KOPT-K1 (cell line): ENCODE data around the gene UTP11.
"Not testable (repeated sequence)": the region's sequence is repeated elsewhere in the genome, so short reads cannot be mapped to it uniquely, and the experiment has no call there.

Source experiments
- H3K27ac ChIP-seq: fragments of 200-600 bp; sonication (generic); 2 replicates; pipeline ENCODE4 v1.5.1; 2016; ENCODE audit warnings: antibody characterized with exemption, mild to moderate bottlenecking, low read depth, low read length; ENCODE audit not compliant: poor library complexity, severe bottlenecking
- H3K36me3 ChIP-seq: fragments of 200-600 bp; sonication (generic); 2 replicates; pipeline ENCODE4 v1.5.1; 2017; ENCODE audit warnings: antibody characterized with exemption, mild to moderate bottlenecking, low read length, moderate library complexity; ENCODE audit not compliant: insufficient read depth
- H3K9me3 ChIP-seq: fragments of 200-600 bp; sonication (generic); 2 replicates; pipeline ENCODE4 v1.5.1; 2017; ENCODE audit warnings: antibody characterized with exemption, low read length, mild to moderate bottlenecking; ENCODE audit not compliant: insufficient read depth, poor library complexity, severe bottlenecking

The UTP11 gene, protein sequence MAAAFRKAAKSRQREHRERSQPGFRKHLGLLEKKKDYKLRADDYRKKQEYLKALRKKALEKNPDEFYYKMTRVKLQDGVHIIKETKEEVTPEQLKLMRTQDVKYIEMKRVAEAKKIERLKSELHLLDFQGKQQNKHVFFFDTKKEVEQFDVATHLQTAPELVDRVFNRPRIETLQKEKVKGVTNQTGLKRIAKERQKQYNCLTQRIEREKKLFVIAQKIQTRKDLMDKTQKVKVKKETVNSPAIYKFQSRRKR

DNA sequence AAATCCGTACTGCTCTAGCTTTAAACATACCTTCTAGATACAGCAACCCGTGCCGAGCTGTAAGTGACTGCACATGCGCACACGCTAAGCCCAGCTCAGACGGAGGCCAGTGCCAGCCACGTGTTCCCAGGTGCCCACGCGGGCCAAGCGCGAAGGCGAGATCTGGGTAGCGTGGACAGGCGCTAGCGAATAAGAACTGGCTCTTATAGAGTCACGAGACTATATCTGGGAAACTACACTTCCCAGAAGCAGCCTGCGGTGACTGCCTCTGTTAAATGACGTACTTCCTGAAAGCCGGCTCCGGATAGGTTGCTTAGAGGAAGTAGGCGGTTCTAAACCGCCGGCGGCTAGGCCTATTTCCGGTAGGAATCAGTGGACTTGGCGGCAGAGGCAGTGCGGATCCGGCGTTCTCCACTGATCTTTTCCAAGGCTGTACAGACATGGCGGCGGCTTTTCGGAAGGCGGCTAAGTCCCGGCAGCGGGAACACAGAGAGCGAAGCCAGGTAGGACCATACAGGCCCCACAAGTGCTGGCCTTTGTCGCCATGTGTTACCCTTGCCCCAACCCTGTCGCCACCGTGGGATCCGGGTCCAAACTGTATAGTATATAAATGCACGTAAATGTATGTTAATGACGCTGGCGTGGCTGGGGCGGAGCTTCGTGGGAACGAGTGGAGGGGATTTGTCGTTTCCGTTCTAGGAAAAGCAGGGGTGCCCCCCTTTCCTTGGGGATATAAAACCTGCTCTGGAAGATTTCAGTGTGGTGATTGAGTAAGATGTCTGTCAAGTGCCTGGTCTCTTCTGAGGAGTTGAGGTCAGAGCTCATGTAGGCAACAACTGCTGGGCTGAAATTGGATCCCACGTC, at the start of gene UTP11:
UTP11 (plus strand) TSS at position 372 of the 864 bp plus-strand sequence; CDS start at position 441, 69 bp downstream.
- Histone ChIP-seq H3K36me3 (peaks cover 36% of the 10 kb centered on the region), H3K27ac (peak within 1 kb of the TSS; percentile 78), H3K9me3 (no peaks in the 10 kb centered on the region)

DNA sequence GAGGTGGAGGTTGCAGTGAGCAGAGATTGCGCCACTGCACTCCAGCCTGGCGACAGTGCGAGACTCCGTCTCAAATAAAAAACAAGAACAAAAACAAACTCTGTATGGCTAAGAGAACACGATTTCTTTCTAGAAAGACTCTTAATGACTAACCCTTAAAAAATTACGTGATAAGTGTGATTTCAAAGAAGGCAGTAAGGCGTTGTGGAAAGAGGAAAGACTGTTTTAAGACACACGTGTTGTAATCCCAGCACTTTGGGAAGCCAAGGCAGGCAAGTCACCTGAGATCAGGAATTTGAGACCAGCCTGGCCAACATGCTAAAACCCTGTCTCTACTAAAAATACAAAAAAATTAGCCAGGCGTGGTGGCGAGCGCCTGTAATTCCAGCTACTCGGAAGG, 48.4 kb upstream of the UTP11 start:
- H3K36me3 ChIP-seq = peaks cover 82% of the 10 kb centered on the region

DNA sequence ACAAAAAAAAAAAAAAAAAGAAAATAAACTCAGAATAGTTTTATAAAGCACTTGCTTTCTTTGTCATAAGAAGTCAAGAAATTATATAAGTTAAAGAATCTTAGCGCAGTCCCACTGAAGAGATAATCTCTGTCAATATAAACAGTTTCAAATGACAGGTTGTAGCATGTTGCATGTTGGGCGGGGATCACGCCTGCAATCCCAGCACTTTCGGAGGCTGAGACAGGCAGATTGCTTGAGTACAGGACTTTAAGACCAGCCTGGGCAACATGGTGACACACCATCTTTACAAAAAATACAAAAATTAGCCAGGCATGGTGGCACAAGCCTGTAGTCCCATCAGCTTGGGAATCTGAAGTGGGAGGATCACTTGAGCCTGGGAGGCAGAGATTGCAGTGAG, 47.2 kb upstream of the UTP11 start:
- Histone ChIP-seq H3K9me3 (no peaks in the 10 kb centered on the region), H3K27ac (no peak overlapping the region), H3K36me3 (peaks cover 81% of the 10 kb centered on the region)

More for the DNA sequence above, 48.4 kb upstream of the UTP11 start:
- H3K27ac ChIP-seq, H3K9me3 ChIP-seq: not testable (repeated sequence)

DNA sequence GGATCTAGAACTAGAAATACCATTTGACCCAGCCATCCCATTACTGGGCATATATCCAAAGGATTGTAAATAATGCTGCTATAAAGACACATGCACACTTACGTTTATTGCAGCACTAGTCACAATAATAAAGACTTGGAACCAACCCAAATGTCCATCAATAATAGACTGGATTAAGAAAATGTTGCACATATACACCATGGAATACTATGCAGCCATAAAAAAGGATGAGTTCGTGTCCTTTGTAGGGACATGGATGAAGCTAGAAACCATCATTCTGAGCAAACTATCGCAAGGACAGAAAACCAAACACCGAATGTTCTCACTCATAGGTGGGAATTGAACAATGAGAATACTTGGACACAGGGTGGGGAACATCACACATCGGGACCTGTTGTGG, 38.9 kb upstream of the UTP11 start:
- not testable (repeated sequence) for H3K27ac ChIP-seq, H3K9me3 ChIP-seq
- peaks cover 82% of the 10 kb centered on the region for H3K36me3 ChIP-seq

DNA sequence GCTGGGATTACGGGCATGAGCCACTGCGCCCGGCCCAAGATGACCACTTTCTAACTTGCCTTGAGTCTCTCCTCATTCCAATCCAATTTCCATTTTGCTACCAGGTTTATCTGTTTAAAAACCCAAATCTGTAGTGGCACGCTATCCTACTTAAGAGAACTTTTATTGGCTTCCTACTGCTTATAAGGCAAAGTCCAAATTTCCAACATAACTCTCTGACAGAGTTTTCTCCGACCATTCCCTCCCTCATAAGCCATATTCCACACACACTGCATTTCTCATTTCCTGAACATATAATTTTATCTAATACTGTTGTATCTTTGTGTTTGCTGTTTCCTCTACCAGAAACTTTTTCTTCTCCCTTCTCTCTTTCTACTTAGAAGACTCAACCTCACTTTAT, 38.0 kb upstream of the UTP11 start:
- Histone ChIP-seq H3K9me3 (no peaks in the 10 kb centered on the region), H3K27ac (no peak overlapping the region), H3K36me3 (peaks cover 82% of the 10 kb centered on the region)

DNA sequence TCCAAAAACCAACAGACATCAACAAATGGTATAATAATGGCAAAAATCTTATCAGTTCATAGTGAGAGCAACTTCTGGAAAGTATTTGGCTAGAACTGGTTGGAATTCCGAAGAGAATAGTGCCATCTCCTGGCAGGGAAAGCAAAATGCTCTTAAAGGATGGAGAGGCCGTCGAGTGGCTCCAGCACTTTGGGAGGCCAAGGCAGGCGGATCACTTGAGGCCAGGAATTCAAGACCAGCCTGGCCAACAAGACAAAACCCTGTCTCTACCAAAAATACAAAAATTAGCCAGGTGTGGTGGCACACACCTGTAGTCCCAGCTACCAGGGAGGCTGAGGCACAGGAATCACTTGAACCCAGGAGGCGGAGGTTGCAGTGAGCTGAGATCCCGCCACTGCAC, 37.5 kb upstream of the UTP11 start:
- H3K36me3 ChIP-seq = peaks cover 82% of the 10 kb centered on the region
- not testable (repeated sequence) for H3K27ac ChIP-seq, H3K9me3 ChIP-seq

DNA sequence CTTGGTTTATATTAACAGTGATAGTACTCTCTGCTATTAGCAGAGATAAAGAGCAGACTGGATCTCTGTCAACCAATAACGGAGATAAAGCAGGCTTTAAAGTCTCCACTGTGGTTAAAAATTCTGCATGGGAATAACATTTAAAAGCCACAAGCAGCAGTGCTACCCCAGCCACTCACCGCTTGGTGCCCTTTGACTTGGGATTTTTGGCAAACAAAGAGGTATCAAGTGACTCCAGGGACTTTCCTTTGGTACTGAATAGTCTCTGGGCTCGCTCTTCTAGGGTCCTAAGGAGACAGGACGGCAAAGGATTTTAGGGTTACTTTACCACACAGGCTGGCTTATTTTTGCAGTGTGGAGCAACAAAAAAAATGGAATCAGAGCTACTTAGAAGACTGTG, 34.0 kb upstream of the UTP11 start:
- no peak overlapping the region for H3K27ac ChIP-seq
- H3K9me3 ChIP-seq = no peaks in the 10 kb centered on the region
- peaks cover 98% of the 10 kb centered on the region for H3K36me3 ChIP-seq

DNA sequence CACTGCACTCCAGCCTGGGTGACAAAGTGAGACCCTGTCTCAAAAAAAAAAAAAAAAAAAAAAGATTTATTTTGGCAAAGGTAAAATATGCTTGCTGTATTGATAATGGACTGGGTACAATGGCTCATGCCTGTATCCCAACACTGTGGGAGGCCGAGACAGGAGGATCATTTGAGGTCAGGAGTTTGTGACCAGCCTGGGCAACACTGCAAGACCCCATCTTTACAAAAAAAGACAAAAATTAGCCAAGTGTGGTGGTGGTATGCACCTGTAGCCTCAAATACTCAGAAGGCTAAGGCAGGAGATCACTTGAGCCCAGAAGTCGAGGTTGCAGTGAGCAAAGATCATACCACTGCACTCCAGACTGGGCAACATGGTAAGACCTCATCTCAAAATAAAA, 29.0 kb upstream of the UTP11 start:
- H3K36me3 ChIP-seq = peaks cover 97% of the 10 kb centered on the region
- H3K27ac ChIP-seq = no peak overlapping the region
- no peaks in the 10 kb centered on the region for H3K9me3 ChIP-seq

DNA sequence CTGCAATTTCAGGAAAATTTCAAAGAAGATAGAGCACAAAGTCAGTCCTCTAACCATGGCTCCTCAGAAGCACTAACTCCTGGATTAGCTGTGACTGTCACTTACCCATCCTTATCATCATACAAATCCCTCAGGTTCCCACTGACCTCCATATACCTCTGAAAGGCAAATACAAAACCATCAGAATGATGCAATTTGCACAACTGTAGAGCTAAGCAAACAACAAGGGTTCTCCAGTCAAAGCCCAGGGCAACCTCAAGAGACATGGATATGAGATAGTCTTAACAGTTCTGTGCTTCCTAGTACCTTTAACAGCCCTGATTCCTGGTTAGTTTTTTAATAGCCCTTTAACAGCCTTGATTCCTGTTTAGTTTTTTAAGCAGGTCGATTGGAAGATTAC, 24.9 kb upstream of the UTP11 start:
- H3K27ac ChIP-seq = no peak overlapping the region
- H3K9me3 ChIP-seq = no peaks in the 10 kb centered on the region
- peaks cover 56% of the 10 kb centered on the region for H3K36me3 ChIP-seq

DNA sequence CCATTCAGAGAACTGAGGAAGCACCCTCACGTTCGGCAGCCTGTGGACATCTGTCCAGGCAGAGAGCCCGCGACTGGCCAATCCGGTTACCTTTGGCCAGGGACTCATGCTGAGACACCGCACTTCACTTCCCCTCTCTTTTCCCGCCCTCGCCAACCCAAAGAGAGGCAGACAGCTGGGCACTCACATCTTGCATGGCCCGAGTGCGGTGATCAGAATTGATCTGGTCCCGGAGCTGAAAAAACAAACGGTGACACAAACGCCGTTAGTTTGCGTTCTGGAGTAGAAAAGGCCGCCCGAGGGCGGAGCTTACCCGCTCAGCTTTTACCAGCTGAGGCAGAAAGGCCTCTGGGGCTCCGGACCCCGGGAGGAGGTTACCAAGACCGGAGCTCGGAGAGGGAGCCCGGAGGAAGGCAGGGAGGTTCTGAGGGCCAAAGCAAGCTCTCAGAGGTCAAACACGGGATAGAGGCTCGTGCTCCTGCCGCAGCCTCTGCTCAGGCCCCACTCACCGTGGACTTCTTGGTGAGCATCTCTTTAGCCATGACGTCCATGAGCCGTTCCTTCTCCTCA, 23.1 kb upstream of the UTP11 start:
- Histone ChIP-seq H3K27ac (peak overlapping the region; percentile 72), H3K9me3 (no peaks in the 10 kb centered on the region), H3K36me3 (peaks cover 40% of the 10 kb centered on the region)

DNA sequence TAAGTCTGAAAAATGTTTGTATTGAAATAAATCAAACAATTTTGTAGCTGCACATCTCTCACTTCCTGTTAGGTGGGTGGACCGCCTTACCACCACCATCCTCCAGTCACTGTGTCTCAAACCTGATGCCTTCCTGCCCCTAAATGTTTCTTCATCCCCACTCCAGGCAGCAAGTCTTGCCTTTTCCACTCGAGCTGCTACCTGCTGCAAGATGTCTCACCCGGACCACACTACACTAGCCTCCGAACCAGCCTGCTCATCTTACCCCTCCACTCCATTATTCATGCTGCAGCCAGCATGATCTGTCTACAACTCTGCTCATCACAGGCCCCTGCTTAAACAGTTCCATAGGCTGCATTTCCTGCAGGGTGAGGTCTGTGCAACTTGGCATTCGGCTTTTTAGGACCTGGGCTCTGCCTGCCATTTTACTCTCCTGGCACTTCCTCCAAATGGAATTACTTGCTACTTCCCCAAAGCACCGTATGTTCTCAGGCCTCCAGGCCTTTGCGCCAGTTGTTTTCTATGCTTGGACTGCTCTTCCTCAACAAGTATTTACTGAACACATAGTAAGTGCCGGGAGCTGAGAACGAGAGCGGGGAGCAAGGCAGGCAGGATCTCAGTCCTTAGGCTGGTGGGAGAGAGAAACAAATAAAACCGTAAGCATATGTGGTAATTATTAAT, 17.5 kb upstream of the UTP11 start:
- Histone ChIP-seq H3K36me3 (peaks cover 14% of the 10 kb centered on the region; the same call in 1 of the 2 replicates), H3K27ac (no peak overlapping the region), H3K9me3 (no peaks in the 10 kb centered on the region)

DNA sequence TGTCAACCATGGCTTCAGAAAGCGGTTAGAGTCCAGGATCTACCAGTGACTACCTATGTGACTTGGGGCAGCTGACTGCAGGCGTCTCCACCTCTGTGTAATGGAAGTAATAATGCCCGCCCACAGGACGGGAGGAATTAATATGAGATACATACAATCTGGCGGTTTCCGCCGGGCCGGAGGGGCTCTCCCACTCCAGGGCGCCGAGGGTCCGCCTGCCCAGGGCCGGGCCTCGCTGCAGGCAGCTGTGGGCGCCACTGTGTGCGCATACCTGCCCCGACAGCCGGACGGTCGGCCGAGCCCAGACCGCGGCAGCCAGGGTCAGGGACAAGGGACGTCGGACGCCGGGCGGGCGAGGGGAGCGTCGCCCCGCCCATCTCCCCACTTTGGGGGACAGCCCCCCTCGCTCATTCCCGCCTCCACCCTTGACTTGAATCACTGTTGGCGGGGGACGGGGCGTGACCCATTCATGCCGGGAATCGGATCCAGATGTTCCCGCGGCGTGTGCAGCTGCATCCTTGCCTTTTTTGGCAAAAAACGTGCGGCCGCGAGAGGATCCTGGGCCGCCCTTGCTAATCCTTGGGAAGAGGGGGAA, 16.7 kb upstream of the UTP11 start:
- Histone ChIP-seq H3K27ac (no peak overlapping the region), H3K9me3 (no peaks in the 10 kb centered on the region), H3K36me3 (peaks cover 14% of the 10 kb centered on the region; the same call in 1 of the 2 replicates)

DNA sequence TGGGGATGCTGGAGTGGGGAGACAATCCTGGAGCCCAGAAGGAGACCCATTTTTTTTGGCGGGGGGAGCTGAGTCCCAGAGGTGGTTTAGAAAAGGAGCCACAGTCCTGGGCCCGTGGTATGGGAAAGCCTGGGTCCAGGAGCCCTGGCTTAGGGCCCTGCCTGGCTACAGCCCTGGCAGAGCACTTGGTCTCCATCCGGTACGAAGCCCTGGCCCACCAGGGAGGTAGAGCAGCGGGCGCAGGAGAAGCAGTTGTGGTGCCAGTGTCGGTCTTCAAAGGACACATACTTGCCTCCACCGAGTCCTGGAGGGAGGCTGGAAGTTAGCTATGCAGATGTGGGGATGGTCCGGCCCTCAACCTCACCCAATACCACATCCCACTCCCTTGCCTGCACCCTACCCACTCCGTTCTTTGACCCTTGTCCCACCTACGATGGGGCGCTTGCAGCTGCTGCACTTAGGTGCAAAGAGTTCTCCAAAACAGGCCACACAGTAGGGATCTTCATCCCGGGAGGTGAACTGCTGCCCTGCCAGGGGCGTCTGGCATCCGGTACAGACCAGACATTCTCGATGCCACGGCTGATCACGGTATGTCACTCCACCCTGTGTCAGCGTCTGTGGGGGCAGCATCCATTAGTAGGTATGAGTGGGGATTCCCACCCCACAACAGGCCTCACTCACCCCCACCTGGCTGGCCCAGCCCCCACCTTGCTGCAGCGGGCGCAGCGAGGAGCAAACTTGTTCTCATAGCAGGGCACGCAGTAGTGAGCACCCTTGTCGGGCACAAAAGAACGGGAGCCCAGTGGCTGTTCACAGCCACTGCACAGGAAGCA, 15.1 kb upstream of the UTP11 start:
- Histone ChIP-seq H3K36me3 (peaks cover 14% of the 10 kb centered on the region; the same call in 1 of the 2 replicates), H3K9me3 (no peaks in the 10 kb centered on the region), H3K27ac (no peak overlapping the region)
